ENCODE data around the gene RUVBL1.

DNA sequence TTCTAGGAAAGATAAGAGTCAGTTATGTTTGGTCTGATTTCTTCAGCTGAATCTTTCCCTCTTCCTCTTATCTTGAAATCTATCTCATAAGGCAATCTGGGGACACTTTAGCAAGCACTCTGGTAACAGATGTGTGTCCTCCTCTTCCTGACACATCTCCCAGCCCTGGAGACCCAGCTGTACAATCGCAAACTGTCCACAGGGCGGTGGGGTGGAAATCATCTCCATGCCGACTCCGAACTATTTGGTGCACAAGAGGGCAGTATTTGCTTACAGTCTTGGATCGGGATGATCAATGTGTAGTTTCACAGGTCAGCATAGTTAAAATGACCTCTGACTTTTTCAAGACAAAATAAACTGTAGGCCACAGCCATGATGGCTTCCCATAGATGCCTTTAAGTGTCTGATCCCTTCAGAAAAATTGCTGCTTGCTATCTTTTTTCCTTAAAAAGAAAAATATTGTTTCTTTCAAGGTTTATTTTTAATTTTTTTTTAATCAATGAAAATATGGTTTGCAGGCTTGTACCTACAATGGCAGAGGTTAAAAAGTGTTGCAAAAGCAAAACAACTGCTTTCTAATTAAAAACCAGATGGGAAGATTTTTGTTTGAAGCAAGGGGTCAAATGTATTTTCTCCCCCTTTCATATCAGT is 47.4 kb upstream of the RUVBL1 start:
- TF ChIP-seq POLR2AphosphoS5 (IDR thresholded peaks at IDR 0.05; ENCODE audit: low read depth, low read length) (no peak), TAF1 (IDR thresholded peaks at IDR 0.05; ENCODE audit: borderline replicate concordance, insufficient read depth, low read length) (no peak)

Measured in PFSK-1 (cell line).